ENCODE measurements around the gene SMAD9.

GRCh38 chr13:36859259-36859658 lies 60.8 kb downstream of the SMAD9 start:
- TF ChIP-seq, protein P1, sequence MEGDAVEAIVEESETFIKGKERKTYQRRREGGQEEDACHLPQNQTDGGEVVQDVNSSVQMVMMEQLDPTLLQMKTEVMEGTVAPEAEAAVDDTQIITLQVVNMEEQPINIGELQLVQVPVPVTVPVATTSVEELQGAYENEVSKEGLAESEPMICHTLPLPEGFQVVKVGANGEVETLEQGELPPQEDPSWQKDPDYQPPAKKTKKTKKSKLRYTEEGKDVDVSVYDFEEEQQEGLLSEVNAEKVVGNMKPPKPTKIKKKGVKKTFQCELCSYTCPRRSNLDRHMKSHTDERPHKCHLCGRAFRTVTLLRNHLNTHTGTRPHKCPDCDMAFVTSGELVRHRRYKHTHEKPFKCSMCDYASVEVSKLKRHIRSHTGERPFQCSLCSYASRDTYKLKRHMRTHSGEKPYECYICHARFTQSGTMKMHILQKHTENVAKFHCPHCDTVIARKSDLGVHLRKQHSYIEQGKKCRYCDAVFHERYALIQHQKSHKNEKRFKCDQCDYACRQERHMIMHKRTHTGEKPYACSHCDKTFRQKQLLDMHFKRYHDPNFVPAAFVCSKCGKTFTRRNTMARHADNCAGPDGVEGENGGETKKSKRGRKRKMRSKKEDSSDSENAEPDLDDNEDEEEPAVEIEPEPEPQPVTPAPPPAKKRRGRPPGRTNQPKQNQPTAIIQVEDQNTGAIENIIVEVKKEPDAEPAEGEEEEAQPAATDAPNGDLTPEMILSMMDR (conservative IDR thresholded peaks at IDR 0.05; ENCODE audit: low read depth, low read length) = no peak
- TF ChIP-seq EZH2phosphoT487 (IDR thresholded peaks at IDR 0.05; ENCODE audit: borderline replicate concordance, low read length) = no peak
